Prostate gland (tissue), 2 donors: ENCODE measurements around the gene STOML3. TPM values are rescaled to one million over a fixed set of nuclear protein-coding genes. Genes with fewer than 3 reads are reported as not detected.

Experiments used
- DNase-seq: peaks from one replicate; pipeline ENCODE4 v3.0.0-alpha.2; 2019; ENCODE audit warnings: low spot score
- H3K27ac ChIP-seq, 2 donors: fragments of 200-600 bp; sonication (generic); 2 replicates each; pipeline ENCODE4 v1.5.1; 2017 to 2019
- H3K27me3 ChIP-seq: fragments of 200-600 bp; sonication (generic); replicated peaks from 2 replicates; pipeline ENCODE4 v1.5.1; 2019; ENCODE audit not compliant: insufficient read depth
- H3K36me3 ChIP-seq, 2 donors: fragments of 200-600 bp; sonication (generic); 1 replicate in 1 of 2; 2 replicates in 1 of 2; pipeline versions ENCODE4 v1.5.1 to v1.8.1; 2017 to 2019
- H3K4me1 ChIP-seq: fragments of 200-600 bp; sonication (generic); replicated peaks from 2 replicates; pipeline ENCODE4 v1.5.1; 2019
- H3K4me3 ChIP-seq, 2 donors: fragments of 200-600 bp; sonication (generic); 2 replicates each; pipeline ENCODE4 v1.5.1; 2017 to 2019
- H3K9me3 ChIP-seq: fragments of 200-600 bp; sonication (generic); 2 replicates; pipeline ENCODE4 v1.5.1; 2017
- CTCF ChIP-seq, 4 experiments: fragments of 200-600 bp in 2 of 4; fragments of 450-650 bp in 2 of 4; sonication (generic) in 2 of 4; IDR thresholded peaks; 1 replicate in 3 of 4; 2 replicates in 1 of 4; pipeline ENCODE4 v1.5.1; 2016 to 2019; ENCODE audit warnings: antibody characterized with exemption in 4 of 4, mild to moderate bottlenecking in 2 of 4, moderate library complexity in 2 of 4
- POLR2A ChIP-seq: fragments of 450-650 bp; IDR thresholded peaks from one replicate; pipeline ENCODE4 v1.6.1; 2016; ENCODE audit warnings: antibody characterized with exemption, mild to moderate bottlenecking
- POLR2AphosphoS5 ChIP-seq: sonication (generic); formaldehyde crosslinking; IDR thresholded peaks from one replicate; pipeline ENCODE4 v1.6.1; 2017; ENCODE audit warnings: antibody characterized with exemption
- WGBS: methylation state at CpG from one replicate; pipeline ENCODE4 v1.1.5; 2018; 5-methylcytosine and 5-hydroxymethylcytosine counted together
- intact Hi-C: fragments of 100-400 bp; cut with DNase I; formaldehyde crosslinking; loops from one replicate; pipeline ENCODE4 v1.14.2; 2022
- total RNA-seq, 2 donors: library from RNA; depleted of rRNA; stranded (reverse); fragments of >200 nt; gene quantifications; one replicate each; pipeline ENCODE4 v1.1.0, GENCODE V29; 2016

Gene STOML3
- total RNA-seq, 2 donors from 2014 or later: not detected

GRCh38 chr13:38969187-38969586 lies 21.4 kb downstream of the STOML3 start:
- Histone ChIP-seq H3K36me3 (no peaks in the 10 kb centered on the region), H3K27me3 (no peaks in the 10 kb centered on the region), H3K4me1 (no peaks in the 10 kb centered on the region), H3K9me3 (no peaks in the 10 kb centered on the region), H3K27ac (no peak overlapping the region), H3K4me3 (no peak overlapping the region)
- 72% methylated on average over 2 of the region's 2 CpGs for WGBS
- TF ChIP-seq POLR2A: no peak
- TF ChIP-seq POLR2AphosphoS5: no peak
- TF ChIP-seq CTCF (IDR thresholded peaks at IDR 0.05): no peak
- intact Hi-C loops: no loop called here
- no peak for DNase-seq

GRCh38 chr13:38967446-38967845 lies 23.2 kb downstream of the STOML3 start:
- Histone ChIP-seq H3K9me3 (no peaks in the 10 kb centered on the region), H3K4me3 (no peak overlapping the region), H3K27me3 (no peaks in the 10 kb centered on the region), H3K36me3 (no peaks in the 10 kb centered on the region), H3K4me1 (no peaks in the 10 kb centered on the region), H3K27ac (no peak overlapping the region)
- DNase-seq: no peak
- TF ChIP-seq POLR2A (no peak), POLR2AphosphoS5 (no peak), CTCF (IDR thresholded peaks at IDR 0.05) (no peak)
- intact Hi-C loops: no loop called here
- 4% methylated on average over 2 of the region's 2 CpGs for WGBS

GRCh38 chr13:38965281-38965680 lies 25.4 kb downstream of the STOML3 start:
- Histone ChIP-seq H3K4me1 (no peaks in the 10 kb centered on the region), H3K27me3 (no peaks in the 10 kb centered on the region), H3K27ac (no peak overlapping the region), H3K4me3 (no peak overlapping the region), H3K9me3 (no peaks in the 10 kb centered on the region), H3K36me3 (no peaks in the 10 kb centered on the region)
- DNase-seq: no peak
- intact Hi-C loops: no loop called here
- TF ChIP-seq CTCF (IDR thresholded peaks at IDR 0.05) (no peak), POLR2AphosphoS5 (no peak), POLR2A (no peak)
- WGBS: 94% methylated on average over 4 of the region's 4 CpGs

- no peaks in the 10 kb centered on the region for H3K27me3 ChIP-seq
- H3K36me3 ChIP-seq: no peaks in the 10 kb centered on the region
- intact Hi-C loops: no loop called here
- H3K27ac ChIP-seq: no peak overlapping the region
- no peaks in the 10 kb centered on the region for H3K9me3 ChIP-seq
- H3K4me1 ChIP-seq: no peaks in the 10 kb centered on the region
- no peak for DNase-seq
- H3K4me3 ChIP-seq: no peak overlapping the region
- TF ChIP-seq POLR2A (no peak), CTCF (IDR thresholded peaks at IDR 0.05) (no peak), POLR2AphosphoS5 (no peak)
These were observed 30.5 kb downstream of the STOML3 start for GRCh38 chr13:38960175-38960574.

- Histone ChIP-seq H3K9me3 (no peaks in the 10 kb centered on the region), H3K36me3 (no peaks in the 10 kb centered on the region), H3K27me3 (no peaks in the 10 kb centered on the region), H3K4me3 (no peak overlapping the region), H3K27ac (no peak overlapping the region), H3K4me1 (no peaks in the 10 kb centered on the region)
- intact Hi-C loops: no loop called here
- 86% methylated on average over 11 of the region's 11 CpGs for WGBS
- no peak for DNase-seq
- TF ChIP-seq CTCF (IDR thresholded peaks at IDR 0.05): no peak
- TF ChIP-seq POLR2AphosphoS5: no peak
- TF ChIP-seq POLR2A: no peak
These were observed 32.6 kb downstream of the STOML3 start for GRCh38 chr13:38957794-38958592.
